Measurements from ENCODE around the gene SLC26A11.

Gene SLC26A11

GRCh38 chr17:80223142-80223815 lies 3.1 kb downstream of the SLC26A11 start:
- no peak for TF ChIP-seq CTCF (IDR thresholded peaks at IDR 0.05)
- DNase-seq = no peak
- Histone ChIP-seq H3K27me3 (no peaks in the 10 kb centered on the region), H3K4me1 (peaks cover 0 to 29% (median 21%) of the 10 kb centered on the region in 4 donors), H3K9me3 (no peaks in the 10 kb centered on the region), H3K4me3 (no peak overlapping the region), H3K27ac (no peak overlapping the region), H3K36me3 (peaks cover 2 to 40% (median 27%) of the 10 kb centered on the region in 3 donors)
- intact Hi-C loops (cut with DNase I; ENCODE audit: low total_unique reads) = no loop called here

GRCh38 chr17:80223838-80224497 lies 3.7 kb downstream of the SLC26A11 start:
- Histone ChIP-seq H3K36me3 (peaks cover 7 to 47% (median 33%) of the 10 kb centered on the region in 3 donors), H3K27ac (no peak overlapping the region), H3K4me3 (no peak overlapping the region), H3K9me3 (no peaks in the 10 kb centered on the region), H3K27me3 (no peaks in the 10 kb centered on the region), H3K4me1 (peaks cover 0 to 29% (median 21%) of the 10 kb centered on the region in 4 donors)
- no peak for DNase-seq
- intact Hi-C loops (cut with DNase I; ENCODE audit: low total_unique reads) = no loop called here
- no peak for TF ChIP-seq CTCF (IDR thresholded peaks at IDR 0.05)

- Histone ChIP-seq H3K27ac (no peak overlapping the region), H3K9me3 (no peaks in the 10 kb centered on the region), H3K4me1 (peaks cover 0 to 22% (median 15%) of the 10 kb centered on the region in 4 donors), H3K36me3 (peaks cover 7 to 54% (median 37%) of the 10 kb centered on the region in 3 donors), H3K27me3 (no peaks in the 10 kb centered on the region), H3K4me3 (no peak overlapping the region)
- no peak for DNase-seq
- TF ChIP-seq CTCF (IDR thresholded peaks at IDR 0.05) = no peak
- intact Hi-C loops (cut with DNase I; ENCODE audit: low total_unique reads) = no loop called here
Observed at GRCh38 chr17:80224683-80225082, 4.5 kb downstream of the SLC26A11 start.

- H3K36me3 ChIP-seq = peaks cover 8 to 59% (median 43%) of the 10 kb centered on the region in 3 donors
- no peaks in the 10 kb centered on the region for H3K27me3 ChIP-seq
- no peak overlapping the region for H3K4me3 ChIP-seq
- no peak overlapping the region for H3K27ac ChIP-seq
- peaks cover 0 to 20% (median 14%) of the 10 kb centered on the region in 4 donors for H3K4me1 ChIP-seq
- no peaks in the 10 kb centered on the region for H3K9me3 ChIP-seq
- TF ChIP-seq CTCF (IDR thresholded peaks at IDR 0.05) = no peak
- no peak for DNase-seq
- intact Hi-C loops (cut with DNase I; ENCODE audit: low total_unique reads) = no loop called here
Observed at GRCh38 chr17:80225230-80225629, 5.0 kb downstream of the SLC26A11 start.

- H3K27ac ChIP-seq = no peak overlapping the region
- H3K4me3 ChIP-seq = no peak overlapping the region
- TF ChIP-seq CTCF (IDR thresholded peaks at IDR 0.05) = no peak
- peaks cover 0 to 6% (median 3%) of the 10 kb centered on the region in 4 donors for H3K4me1 ChIP-seq
- intact Hi-C loops (cut with DNase I; ENCODE audit: low total_unique reads) = no loop called here
- peaks cover 0 to 9% (median 7%) of the 10 kb centered on the region in 3 donors for H3K9me3 ChIP-seq
- H3K36me3 ChIP-seq = peaks cover 18 to 72% (median 59%) of the 10 kb centered on the region in 3 donors
- no peak for DNase-seq
- no peaks in the 10 kb centered on the region for H3K27me3 ChIP-seq
Observed at GRCh38 chr17:80227156-80227555, 6.9 kb downstream of the SLC26A11 start.
